Inferior parietal cortex (tissue), 1 donor: Measurements from ENCODE around the gene FRMD5.

Experiments used
- DNase-seq: peaks from one replicate; pipeline ENCODE4 v3.0.0-alpha.2; 2016; ENCODE audit errors: extremely low spot score

The FRMD5 gene

DNA sequence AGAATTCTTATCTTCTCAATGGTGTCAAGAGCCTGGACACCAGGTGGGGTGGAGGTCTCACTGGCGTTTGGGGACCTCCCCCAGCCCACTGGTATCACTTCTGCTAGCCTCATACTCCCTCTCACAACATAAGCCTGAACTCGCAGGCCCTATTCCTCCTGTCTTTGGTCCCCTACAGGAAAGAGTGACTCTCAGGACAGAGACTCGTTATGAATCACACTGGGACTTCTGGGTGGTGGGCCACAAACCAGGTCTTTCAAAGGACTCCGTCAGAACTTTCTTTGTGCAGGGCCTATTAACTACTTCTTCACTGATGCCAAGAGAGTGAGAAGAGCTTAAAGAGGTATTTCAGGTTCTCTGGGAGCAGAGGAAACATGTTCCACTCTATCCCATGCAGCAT lies 267.9 kb downstream of the FRMD5 start:
- DNase-seq: no peak

DNA sequence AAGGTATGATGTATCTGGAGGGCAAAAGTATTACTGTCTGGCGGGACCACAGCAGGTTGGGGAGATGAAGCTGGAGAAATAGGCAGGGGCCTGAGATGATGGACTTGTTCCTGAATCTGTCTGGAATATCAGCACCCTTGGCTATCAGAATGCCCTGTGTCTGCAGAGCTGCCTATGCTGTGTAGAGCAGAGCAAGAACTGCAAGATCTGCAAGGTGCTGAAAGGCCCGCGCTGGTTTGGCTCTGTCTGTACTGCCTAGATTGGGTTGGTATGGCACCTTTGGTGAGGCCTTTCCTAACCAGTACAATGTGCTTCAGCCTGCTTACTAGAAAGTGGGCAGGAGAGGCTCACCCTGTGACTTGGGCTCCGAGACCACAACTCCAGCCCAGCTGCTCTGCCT lies 271.5 kb downstream of the FRMD5 start:
- DNase-seq: no peak

DNA sequence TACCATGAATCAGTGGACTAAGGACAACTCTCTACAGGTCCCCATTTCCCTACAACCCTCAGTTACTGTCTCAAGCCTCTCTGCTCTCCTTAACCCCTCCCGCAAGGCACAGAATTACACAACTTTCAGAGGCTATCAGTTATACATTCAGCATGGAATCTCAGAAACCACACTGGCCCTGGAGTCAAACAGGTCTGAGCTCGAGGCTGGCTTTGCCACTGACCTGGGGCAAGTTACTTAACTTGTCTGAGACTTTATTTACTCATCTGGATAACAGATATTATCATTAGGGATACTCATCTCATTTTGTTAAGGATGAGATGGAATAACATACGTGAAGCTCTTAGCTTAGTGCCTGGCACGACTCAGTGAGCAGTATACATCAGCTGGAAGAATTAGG lies 273.1 kb downstream of the FRMD5 start:
- DNase-seq: no peak

DNA sequence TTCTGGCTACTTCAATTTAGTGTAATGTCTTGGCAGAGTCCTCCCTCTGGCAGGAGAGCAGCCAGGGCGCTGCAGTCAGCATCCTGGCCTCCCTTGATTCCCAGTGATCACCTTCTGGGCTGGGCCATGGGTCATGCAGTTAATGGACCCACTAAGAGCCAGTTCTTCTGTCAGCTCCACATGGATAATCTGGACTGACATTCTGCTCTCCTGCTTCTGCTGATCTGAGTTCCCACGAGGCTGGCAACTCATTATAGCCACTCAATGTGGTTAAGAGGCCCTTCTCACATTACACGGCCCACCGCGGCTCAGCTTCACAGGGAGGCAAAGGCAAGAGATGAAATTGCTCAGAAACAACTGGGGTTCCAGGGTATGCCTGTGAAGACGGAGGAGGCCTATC lies 274.3 kb downstream of the FRMD5 start:
- DNase-seq: no peak

DNA sequence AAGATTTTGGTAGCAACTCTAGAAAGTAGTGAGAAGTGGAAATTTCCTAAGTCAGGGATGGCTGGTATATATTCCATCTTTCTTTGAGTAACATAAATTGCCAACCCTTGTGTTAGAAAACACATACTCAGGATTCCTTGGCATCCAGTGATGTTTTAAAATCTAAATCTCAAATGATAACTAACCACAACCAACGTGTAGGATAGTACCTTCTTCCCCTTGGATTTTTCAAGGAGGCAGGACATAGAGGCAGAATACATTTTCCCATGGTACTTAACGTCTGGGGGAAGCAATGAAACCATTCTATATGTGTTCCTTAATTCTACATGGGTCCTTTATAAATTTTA lies 274.8 kb downstream of the FRMD5 start:
- no peak for DNase-seq

DNA sequence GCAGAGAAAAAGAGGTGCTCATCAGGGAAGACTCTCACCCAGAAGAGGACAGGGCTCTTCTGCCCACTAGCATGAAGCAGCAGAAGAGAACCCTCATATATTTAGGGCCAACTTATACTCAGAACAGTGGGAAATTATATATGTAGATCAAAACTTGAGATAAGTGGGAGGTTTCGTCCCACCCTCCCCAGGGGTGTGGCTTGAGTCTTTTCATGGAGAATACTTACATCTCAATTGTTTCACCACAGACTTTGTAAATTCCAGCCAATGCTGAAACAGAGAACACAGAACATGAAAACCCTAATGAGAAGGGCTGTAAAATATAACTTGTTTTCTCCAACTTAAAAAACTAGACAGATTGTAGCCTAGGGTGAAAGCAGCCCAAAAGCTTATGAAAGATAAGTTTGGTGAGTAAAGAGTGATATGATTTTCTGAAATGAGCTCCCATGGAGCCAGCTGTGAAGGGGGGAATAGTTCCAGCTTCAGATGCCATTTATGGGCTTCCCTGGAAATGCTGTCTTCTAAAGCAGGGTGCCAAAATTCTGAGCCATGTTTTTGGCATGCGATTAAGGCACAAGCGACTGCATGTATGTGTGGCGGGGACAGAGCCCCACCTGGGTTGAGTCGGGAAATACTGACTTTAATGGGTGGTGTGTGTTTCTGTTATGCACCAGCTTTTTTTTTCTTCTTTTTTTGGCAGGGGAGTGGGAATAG lies 275.4 kb downstream of the FRMD5 start:
- DNase-seq: peak; percentile 41

DNA sequence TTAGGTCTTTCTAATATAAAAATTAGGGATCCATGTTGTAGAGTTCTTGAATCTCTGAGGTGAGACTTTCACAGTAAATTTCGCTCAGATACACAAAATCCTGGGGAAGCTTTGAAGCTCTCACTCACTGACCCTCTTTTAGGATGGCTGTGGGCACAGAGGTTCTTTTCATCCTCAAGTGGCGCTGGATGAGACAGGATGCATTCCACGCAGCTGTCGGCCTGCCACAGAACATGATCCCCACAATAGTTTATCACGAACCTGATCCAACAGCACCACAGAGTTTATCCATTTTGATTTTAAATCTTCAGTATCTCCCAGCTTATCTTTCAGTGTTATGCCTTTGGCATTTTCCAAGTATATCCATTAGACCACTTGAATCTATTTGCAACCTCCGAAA lies 276.4 kb downstream of the FRMD5 start:
- no peak for DNase-seq

DNA sequence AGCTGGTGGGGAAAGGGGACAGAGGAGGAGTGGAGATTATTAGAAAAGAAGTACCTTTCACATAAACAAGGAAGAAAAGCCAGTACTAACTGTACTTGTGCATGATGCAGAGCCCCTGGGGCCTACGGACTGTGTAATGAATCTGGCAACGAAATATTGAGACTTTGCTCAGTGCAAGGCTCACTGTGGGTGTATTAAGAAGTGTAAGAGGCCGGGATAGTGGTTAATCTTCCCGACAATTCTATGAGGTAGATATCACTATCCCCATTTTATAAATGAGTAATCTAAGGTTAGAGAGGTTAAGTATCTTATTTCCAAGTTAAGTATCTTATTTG lies 278.8 kb downstream of the FRMD5 start:
- DNase-seq: no peak

DNA sequence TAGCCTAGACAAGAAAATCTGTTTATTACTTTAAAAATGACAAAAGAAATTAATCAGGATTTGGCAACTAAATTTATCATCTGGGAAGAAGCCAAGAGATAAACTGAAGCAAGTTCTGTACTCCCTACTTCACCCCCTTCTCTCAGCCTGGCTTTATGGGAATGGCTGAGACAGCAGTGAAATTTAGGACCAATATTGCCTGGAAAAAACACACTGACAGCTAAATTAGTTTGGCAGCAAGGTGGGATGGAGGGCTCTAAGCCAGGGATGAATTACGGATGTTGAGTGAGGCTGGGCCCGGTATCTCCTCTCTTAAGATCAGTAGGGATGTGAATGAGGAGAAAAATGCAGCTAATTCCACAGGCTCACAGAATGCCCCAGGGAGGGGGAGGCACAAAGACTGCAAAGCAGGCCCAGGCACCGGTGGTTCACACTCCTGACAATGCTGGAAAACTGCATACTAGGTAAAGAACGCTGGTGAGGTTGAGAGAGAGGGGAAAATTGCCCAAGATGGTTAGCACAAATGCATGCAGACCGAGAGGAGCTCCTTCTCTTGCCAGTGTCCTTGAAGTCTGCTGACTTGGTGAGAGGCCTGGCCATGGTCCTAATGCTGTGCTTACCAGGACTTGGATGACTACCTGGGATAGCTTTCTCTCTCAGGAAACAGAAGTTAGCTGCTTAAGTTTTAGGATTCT lies 279.3 kb downstream of the FRMD5 start:
- DNase-seq: no peak

DNA sequence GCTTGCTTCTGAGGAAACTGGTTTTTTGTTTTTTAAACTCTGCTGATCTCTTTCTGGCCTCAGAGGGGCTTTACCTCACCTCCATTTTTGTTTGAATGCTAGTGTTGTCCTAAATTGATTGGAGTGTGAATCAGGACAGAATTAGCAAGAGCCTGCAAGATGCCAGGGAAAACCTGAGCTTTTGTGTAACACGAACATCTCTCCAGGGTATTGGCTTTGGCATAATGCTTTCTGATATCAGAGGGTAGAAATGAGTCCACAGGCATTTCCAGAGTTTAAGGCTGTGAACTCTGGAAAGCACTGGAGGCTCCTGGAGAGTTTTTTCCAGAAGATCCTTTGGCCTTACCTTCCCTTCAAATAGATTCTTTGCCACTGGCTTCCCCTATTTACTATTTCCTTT lies 281.1 kb downstream of the FRMD5 start:
- no peak for DNase-seq

DNA sequence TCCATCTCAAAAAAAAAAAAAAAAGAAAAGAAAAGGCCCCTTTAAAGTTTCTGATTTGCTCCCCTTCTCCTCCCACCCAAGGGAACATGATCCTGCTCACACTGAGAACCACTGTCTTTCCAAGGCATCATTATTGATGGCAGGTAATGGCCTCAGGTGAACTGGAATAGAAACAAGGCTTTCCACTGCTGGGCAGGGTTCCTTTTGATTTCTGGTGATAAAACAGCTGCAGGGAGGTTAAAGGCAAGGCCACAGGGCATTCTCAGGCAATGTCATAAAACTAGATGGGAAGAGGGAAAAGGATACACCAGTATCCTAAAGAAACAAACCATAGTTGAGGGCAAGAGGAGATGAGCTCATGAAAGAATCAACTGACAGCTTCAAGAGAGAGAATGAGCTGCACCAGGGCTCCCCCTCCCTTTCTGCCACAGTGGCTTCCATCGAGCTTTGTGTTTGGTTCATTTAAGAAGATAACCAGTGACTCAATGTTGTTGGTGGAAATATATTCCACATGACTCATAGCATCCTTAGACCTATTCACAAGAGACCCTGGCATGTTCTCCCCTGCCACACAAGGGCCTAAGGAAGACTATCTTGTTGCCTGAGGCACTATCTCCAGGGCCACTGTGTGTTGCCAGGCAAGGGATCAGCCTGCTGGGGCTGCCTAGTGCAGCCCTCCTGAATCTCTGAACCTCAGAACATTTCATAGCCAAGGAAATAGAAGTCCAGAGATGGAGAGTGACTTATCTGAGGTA lies 281.9 kb downstream of the FRMD5 start:
- DNase-seq: peak; percentile 47

DNA sequence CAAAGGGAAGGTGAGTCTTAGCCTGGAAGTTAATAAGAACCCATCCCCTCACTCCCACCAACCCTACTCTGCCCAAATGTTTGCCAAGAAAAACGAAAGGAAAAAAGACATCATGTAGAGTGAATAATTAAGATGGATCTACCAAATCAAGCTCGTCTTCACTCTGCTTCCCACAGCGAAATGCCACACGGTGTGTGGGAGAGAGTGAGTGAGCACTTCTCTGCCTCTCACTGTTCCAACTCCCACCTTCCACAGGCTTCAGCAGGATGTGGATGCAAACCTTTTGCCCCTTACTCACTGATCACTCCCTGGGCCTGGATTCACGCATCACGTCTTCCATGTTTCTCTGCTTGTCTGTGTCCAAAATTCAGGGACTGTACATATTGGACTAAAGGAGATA lies 282.9 kb downstream of the FRMD5 start:
- DNase-seq: no peak

DNA sequence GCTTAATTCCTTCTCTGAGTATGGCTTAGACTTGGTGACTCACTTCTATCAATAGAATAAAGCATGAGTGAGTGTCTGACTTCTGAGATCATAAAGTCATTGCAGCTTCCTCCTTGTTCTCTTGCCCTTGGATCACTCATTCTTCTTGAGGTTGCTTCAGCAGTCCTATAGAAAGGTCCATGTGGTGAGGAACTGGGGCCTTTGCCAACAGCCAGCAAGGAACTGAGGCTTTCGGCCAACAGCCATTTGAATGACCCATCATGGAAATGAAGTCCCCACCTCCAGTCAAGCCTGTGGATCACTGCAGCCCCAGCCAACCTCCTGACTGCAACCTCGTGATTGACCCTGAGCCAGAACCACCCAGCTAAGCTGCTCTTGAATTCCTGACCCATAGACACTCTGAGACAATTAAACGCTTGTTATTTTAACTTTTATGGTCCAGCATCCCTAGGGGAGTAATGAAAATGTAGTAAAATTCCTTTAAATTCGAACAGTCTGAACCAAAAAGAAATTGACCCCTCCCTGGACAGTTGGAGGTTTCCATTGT lies 283.8 kb downstream of the FRMD5 start:
- DNase-seq: peak; percentile 34

DNA sequence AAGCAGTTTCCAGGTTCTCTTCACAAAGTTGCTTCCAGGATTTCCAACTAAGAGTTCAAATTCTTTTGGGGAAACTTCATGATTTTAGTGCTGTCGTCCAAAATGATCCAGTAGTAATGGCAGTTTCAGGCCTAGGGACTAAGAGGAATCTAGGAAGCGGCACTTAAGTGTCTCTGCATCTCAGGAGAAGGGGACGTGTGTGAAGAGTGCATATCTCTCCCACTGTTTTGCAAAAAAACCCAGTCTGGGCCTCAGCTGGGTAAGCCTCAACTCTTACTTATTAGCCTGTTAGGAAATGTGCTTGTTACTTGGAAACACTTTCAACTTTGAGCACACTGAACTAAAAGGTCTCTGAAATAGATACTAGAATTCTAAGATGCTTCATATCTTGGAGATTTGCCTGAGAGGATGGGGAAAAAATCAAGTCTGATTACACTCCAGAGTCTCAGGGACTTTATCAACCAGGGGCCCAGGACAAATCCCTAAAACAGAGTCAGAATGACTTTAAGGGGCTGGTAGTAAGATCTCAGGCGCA lies 286.5 kb downstream of the FRMD5 start:
- DNase-seq: no peak

DNA sequence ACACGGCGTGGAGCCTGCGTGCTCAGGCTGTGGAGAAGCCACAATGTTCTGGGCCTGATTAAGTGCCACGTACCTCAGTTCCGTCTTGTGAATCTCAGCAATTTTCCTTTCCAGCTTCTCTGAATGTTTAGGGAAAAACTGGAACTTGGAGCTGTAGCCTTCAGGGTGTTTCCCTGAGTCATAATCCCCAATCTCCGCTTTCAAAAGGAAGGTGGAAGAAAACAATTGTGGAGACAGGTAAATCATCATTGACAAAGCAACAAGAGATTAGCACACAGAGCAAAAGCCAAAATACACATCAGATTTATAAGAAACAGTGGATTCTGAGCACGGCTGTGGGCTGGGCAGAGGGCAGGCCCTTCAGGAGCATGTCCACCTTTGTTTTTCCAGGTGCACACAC lies 289.3 kb downstream of the FRMD5 start:
- DNase-seq: no peak

DNA sequence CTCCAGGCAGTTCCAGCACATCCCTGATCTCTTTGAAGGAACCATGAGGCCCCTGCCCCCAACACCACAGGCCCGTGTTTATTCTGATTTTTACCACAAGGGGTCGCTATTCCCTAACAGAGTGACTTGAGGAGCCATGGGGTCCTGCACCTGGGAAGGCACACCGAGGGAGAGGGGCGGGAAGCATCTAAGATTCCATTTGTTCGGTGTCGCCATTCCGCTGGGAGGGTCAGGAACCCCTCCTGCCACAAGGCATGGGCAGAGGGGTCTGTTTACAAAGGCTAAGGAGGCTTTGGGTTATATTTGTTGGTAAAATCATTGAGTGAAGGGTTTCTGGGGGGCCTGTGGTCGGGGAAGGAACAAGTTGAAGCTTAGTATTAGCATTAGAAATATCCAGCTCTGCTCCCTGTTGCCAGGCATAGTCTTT lies 291.2 kb downstream of the FRMD5 start:
- peak; percentile 87 for DNase-seq

DNA sequence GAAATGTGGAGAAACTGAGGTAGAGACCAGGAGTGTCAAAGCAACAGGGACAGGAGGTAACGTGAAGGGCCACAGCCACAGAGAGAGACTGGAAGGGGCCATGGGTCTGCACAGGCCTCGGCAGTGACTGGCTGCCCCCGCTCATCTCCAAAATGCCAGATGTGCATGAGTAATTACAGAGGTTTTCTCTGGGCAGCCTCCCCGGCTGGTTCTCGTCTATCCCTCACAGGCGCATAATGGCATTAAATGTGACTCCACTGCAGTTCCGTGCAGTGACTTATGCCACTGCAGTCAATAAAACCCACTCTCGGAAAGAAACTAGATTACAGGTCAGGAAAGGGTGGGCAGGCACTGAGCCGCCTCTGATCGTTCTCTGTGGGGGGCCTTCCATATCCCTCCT lies 293.6 kb downstream of the FRMD5 start:
- DNase-seq: no peak

DNA sequence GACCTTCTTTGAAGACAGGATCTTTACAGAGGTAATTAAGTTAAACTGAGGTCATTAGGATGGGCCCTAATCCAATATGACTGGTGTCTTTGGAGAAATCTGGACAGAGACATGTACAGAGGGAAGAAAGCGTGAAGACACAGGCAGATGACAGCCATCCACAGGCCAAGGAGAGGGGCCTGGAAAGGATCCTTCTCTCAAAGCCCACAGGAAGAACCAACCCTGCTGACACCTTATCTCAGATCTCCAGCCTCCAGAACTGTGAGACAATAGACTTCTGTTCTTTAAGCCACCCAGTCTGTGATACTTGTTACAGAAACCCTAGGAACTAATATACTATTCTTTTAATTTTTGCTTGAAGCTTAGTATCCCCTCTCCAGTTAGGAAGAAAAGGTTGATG lies 294.1 kb downstream of the FRMD5 start:
- no peak for DNase-seq

DNA sequence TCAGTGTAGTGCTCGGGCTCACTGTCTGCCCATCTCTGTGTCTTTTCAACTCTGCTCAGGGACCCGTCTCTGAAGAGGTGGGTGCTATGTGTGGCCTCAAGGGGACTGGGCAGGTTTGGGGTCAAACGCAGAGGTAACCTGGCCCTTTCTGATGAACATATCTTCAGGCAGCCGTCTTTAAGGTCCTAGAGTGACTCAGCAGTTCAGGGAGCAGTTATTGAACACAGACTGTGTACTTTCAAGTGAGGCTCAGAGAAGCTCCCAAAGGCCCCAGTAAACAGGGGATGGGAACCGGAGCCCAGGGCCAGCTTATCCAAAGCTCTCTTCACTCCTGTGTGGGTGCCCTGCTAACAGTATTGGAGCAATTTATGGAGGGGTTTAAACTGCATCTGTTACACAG lies 295.1 kb downstream of the FRMD5 start:
- DNase-seq: no peak

DNA sequence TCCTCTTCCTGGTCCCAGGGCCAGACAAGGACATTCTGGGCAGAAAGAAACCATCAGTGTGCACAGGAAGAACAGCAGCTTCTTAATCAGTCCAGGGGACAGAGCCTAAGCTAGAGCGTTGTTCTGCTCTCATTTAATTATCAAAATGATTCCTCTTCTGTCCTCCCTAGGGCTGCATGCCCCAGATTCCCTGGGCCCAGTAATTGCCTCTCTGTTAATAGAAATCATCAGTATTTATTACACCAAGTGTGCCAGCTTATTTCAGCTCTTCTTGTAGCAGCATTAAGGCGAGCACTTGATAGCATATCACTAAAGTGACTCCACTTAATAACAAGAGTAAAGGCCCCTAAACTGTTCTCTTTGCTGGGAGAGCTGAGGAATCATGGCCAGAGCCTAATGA lies 296.2 kb downstream of the FRMD5 start:
- no peak for DNase-seq

DNA sequence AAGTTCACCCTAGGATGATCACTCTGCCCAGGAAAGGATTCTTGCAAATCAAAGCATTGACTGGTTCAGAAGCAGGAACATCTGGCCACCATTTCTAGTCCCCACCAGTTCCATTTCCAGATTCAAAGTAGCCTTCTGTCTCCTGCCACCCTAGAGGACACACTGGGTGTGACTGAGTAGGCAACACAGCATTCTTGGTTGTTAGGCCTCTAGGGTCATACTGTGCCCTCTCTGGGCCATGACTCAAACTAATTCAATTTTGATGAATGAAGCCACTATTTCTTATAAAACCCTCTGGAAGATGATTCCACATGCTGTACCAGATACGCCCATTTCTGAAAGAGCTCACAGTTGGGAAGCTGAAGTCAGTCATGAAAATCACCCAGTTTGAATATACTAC lies 298.5 kb downstream of the FRMD5 start:
- no peak for DNase-seq

DNA sequence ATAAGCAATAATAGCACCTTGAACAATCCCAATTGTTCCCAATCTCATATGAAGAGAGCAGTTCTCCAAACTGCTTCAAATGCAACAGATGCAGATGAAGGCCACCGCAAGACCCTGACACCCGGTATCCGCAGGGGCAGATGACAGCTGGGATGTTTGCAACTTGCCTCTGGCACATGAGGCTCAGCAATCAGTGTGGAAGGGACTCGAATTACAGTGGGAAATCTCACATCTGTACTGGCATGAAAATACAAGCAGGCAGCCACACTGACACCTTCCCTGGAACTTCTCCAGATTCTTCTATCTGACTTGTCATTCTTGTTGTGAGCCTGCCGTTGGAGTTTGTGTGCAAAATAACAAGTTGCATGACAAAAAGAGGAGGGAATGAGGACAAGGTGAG lies 299.5 kb downstream of the FRMD5 start:
- DNase-seq: no peak

DNA sequence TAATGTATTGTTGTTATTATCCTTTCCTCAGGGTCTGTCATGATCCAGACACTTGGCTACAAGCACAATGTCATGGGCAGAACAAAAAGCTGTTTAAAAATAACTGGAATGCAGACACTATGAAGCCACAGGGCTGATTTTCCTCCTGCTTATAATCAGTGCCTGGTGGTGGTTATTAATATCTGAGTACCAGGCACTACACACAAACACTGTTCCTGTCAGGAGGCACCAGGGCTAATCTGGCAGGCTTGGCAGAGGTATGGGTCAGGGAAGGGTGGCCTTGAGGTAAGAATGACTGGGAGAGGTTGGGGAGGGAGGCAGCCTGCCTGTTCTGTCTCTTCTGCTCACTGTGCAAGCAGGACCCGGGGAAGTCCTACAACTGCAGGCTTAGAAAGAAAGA lies 301.1 kb downstream of the FRMD5 start:
- DNase-seq: no peak
